AG09319 (cell line): ENCODE data around the gene CNTNAP1.

ENCODE experiments used
- DNase-seq: peaks from one replicate; pipeline ENCODE4 v3.0.0-alpha.2; 2010; ENCODE audit warnings: low read depth; ENCODE audit errors: extremely low read depth
- TF ChIP-seq, protein P1 (sequence below): IDR thresholded peaks from 2 replicates; pipeline ENCODE4 v1.5.1; 2011; ENCODE audit warnings: low read depth, mild to moderate bottlenecking, inconsistent platforms, low read length, moderate library complexity

Gene CNTNAP1

DNA sequence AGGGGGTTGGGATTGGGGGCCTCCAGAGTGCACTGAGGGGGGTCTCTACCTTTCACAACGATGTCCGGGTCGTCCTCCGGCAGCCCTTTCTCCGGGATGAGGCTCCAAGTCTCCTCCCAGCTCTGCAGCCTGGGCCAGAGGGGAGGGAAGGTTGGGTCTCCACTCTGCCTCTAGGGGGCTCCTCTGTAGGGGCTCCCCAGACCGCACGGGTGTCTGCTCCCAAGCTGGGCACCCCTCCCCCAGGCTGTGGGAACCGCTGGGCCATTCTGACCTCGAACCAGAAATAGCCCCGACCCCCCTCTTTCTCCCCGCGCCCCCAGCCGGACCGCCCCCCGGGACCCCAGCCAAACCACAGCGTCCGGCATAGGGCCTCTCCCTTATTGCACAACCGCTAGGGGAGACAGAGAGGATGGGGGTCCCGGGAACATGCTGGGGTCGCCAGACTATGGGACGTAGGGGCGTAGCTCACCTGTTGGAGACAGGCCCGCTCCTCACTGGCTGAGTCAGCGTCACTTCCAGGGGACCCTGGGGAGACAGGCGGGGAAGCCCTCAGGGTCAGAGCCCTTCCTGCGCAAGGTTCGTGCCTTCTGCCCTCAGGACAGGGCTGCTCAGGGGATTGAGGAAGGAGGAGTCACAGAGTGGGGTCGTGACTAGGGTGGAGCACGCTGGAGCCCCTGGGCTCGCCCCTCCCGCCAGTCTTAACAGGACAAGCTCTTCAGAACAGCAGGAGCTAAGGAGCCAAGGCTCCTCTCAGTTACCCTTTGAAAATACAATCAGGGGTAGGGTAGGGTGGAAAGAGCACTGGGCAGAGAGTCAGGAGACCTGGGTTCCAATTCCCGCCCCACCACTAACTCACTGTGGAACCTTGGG lies 8.2 kb upstream of the CNTNAP1 start:
- TF ChIP-seq, protein P1, sequence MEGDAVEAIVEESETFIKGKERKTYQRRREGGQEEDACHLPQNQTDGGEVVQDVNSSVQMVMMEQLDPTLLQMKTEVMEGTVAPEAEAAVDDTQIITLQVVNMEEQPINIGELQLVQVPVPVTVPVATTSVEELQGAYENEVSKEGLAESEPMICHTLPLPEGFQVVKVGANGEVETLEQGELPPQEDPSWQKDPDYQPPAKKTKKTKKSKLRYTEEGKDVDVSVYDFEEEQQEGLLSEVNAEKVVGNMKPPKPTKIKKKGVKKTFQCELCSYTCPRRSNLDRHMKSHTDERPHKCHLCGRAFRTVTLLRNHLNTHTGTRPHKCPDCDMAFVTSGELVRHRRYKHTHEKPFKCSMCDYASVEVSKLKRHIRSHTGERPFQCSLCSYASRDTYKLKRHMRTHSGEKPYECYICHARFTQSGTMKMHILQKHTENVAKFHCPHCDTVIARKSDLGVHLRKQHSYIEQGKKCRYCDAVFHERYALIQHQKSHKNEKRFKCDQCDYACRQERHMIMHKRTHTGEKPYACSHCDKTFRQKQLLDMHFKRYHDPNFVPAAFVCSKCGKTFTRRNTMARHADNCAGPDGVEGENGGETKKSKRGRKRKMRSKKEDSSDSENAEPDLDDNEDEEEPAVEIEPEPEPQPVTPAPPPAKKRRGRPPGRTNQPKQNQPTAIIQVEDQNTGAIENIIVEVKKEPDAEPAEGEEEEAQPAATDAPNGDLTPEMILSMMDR, result peak; percentile 66
- no peak for DNase-seq

DNA sequence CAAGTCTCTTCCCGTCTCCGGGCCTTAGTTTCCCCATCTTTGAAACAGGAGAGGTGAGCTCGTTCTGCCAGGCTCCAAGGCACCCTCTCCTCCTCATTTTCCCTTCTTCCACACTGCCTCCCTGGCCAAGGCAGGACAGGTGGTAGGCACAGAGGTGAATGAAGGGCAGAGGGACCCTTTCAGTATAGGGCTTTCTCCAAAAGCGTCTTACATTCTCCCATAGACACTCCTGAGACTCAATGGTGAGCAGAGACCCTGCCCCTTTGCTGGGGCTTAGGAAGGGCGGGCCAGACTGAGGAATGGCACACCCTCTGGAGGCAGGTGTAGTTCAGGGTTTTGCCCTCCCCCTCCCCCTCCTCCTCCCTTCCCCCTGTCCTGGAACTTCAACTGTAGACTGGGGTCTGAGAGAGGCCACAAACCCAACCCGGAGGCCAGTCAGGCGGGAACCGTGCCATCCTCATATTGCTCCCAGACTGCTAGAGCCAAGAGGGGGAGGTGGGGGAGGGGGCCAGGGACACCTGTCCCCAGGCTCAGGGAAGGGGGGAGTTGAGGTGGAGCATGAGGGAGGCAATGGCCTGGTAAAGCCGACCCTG lies 7.5 kb upstream of the CNTNAP1 start:
- TF ChIP-seq, protein P1, result no peak
- DNase-seq, result no peak

GRCh38 chr17:42675348-42675964 lies 6.9 kb upstream of the CNTNAP1 start:
- no peak for DNase-seq
- TF ChIP-seq, protein P1, result no peak

- TF ChIP-seq, protein P1, result no peak
- no peak for DNase-seq
Observed at GRCh38 chr17:42675965-42676423, 6.3 kb upstream of the CNTNAP1 start.

DNA sequence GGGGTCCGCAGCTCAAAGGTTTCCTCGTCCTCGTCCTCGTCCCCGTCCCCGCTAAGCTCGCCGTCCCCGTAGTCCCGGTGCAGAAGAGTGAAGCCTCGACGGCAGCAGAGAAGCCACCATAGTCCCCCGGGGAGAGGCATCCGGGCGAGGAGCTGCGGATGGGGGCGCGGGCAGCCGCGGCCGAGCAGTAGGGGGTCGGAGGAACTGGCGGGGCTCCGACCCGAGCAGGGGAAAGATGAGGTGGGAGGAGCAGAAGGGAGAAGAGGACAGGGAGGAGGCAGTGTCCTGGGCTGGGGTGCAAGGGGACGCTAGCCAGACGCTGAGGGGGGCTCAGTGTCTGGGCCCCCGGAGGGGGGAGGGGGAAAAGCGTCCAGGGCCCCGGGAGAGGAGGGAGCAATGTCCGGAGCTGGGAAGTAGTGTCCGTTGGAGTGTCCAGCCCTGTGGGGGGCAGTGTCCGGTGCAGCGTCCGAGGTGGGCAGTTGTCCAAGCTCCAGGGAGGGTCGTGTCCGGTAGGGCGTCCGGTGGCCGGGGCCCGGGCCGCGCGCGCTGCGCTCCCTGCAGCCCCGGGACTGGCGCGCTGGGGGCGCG lies 5.8 kb upstream of the CNTNAP1 start, which contains the start of gene PLEKHH3:
TSS of gene PLEKHH3 (minus strand) at position 571 of the 588 bp plus-strand sequence. CDS start at position 140, 431 bp downstream.
- no peak for DNase-seq

GRCh38 chr17:42677012-42677857 lies 5.1 kb upstream of the CNTNAP1 start:
- TF ChIP-seq, protein P1, result no peak
- peak; percentile 99 for DNase-seq

More for the DNA sequence above, 5.8 kb upstream of the CNTNAP1 start, which contains the start of gene PLEKHH3:
- TF ChIP-seq, protein P1, result no peak; the same call in 1 of the 2 replicates
